Type B pancreatic cell (in vitro differentiated cells): ENCODE data around the gene HTR4. TPM values are rescaled to one million over a fixed set of nuclear protein-coding genes. Genes with fewer than 3 reads are reported as not detected.
"Not testable (repeated sequence)": the region's sequence is repeated elsewhere in the genome, so short reads cannot be mapped to it uniquely, and the experiment has no call there.

Experiments used
- DNase-seq: peaks from one replicate; pipeline ENCODE4 v3.0.0; 2021; ENCODE audit warnings: mixed read lengths; ENCODE audit not compliant: unreplicated experiment; ENCODE audit errors: extremely low spot score
- H3K27ac Mint-ChIP-seq: 2 replicates; pipeline ENCODE4 v1.8.0; 2021; ENCODE audit warnings: mild to moderate bottlenecking, mixed read lengths
- H3K27me3 Mint-ChIP-seq: 2 replicates; pipeline ENCODE4 v1.8.0; 2021; ENCODE audit warnings: mixed read lengths
- H3K36me3 Mint-ChIP-seq: 2 replicates; pipeline ENCODE4 v1.8.0; 2021; ENCODE audit warnings: mixed read lengths
- H3K4me1 Mint-ChIP-seq: one replicate; pipeline ENCODE4 v1.8.0; 2021; ENCODE audit warnings: mixed read lengths; ENCODE audit not compliant: unreplicated experiment
- H3K4me3 Mint-ChIP-seq: 2 replicates; pipeline ENCODE4 v1.8.0; 2021; ENCODE audit warnings: mild to moderate bottlenecking, mixed read lengths
- H3K9me3 Mint-ChIP-seq: 2 replicates; pipeline ENCODE4 v1.8.0; 2021; ENCODE audit warnings: mixed read lengths
- total RNA-seq: library from RNA; stranded (reverse); gene quantifications from 2 replicates; pipeline ENCODE4 v1.2.1, GENCODE V29; 2021; ENCODE audit warnings: low replicate concordance
- TF ChIP-seq, protein P1 (sequence below): fragments of 200-600 bp; sonication (generic); conservative IDR thresholded peaks from 2 replicates; pipeline ENCODE4 v1.5.0; 2021; ENCODE audit warnings: antibody characterized with exemption, mild to moderate bottlenecking

The HTR4 gene
- total RNA-seq, 1 donor from 2014 or later: 0.29 TPM

DNA sequence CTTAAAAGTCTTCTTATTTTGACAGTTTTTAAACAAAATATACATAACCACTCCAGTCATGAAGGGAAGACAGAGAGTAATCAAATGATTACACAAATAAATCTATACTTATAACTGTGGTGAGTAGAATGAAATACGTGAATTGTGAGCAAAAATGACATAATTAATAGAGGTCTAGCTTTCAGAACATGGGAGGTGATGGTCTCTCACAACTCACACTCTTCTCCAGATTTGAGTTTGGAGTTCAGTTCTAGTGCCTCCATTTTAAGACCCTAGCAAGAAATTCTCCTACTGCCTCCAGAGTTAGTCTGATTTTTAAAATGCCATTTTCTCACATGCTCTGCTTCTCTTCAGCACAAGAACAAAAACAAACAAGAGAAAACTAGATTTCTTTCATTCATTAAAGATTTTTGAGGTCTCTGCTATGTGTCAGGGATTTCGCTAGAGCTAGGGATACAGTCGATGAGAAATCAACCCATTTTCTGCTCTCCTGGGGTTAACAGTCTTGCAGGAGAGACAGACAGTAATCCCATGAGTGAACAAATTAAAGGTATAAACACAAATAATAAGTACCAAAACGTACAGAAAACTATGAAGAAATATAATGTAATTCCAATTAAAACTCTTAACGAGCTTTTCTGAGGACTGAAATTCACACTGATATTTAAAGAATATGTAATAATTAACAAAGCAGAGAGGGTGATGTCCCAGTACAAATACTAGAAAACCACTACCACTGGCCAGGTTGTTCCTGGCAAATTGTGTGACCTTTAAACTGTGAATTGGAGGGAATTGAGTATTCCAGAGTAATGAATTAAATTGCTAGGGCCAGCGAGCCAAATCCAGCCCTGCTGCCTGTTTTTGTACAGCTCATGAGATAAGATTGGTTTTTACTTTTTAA, 27.1 kb upstream of the HTR4 start:
- Mint-ChIP-seq H3K36me3 (no peaks in the 10 kb centered on the region), H3K4me1 (no peaks in the 10 kb centered on the region), H3K9me3 (no peaks in the 10 kb centered on the region), H3K27me3 (peaks cover 7% of the 10 kb centered on the region), H3K27ac (no peak overlapping the region), H3K4me3 (no peak overlapping the region)
- TF ChIP-seq, protein P1, sequence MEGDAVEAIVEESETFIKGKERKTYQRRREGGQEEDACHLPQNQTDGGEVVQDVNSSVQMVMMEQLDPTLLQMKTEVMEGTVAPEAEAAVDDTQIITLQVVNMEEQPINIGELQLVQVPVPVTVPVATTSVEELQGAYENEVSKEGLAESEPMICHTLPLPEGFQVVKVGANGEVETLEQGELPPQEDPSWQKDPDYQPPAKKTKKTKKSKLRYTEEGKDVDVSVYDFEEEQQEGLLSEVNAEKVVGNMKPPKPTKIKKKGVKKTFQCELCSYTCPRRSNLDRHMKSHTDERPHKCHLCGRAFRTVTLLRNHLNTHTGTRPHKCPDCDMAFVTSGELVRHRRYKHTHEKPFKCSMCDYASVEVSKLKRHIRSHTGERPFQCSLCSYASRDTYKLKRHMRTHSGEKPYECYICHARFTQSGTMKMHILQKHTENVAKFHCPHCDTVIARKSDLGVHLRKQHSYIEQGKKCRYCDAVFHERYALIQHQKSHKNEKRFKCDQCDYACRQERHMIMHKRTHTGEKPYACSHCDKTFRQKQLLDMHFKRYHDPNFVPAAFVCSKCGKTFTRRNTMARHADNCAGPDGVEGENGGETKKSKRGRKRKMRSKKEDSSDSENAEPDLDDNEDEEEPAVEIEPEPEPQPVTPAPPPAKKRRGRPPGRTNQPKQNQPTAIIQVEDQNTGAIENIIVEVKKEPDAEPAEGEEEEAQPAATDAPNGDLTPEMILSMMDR: no peak
- DNase-seq: no peak

DNA sequence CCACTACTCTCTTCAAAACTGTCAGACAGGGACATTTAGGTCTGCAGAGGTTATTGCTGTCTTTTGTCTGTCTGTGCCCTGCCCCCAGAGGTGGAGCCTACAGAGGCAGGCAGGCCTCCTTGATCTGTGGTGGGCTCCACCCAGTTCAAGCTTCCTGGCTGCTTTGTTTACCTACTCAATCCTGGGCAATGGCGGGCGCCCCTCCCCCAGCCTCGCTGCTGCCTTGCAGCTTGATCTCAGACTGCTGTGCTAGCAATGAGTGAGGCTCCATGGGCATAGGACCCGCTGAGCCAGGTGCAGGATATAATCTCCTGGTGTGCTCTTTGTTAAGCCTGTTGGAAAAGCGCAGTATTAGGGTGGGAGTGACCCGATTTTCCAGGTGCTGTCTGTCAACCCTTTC, 19.4 kb upstream of the HTR4 start:
- not testable (repeated sequence) for H3K36me3 Mint-ChIP-seq, H3K27me3 Mint-ChIP-seq, H3K9me3 Mint-ChIP-seq, H3K4me1 Mint-ChIP-seq, H3K4me3 Mint-ChIP-seq, H3K27ac Mint-ChIP-seq, DNase-seq

GRCh38 chr5:148666353-148666752, 12.0 kb upstream of the HTR4 start:
- H3K4me3 Mint-ChIP-seq: no peak overlapping the region
- H3K9me3 Mint-ChIP-seq: no peaks in the 10 kb centered on the region
- no peaks in the 10 kb centered on the region for H3K4me1 Mint-ChIP-seq
- no peak for DNase-seq
- H3K36me3 Mint-ChIP-seq: no peaks in the 10 kb centered on the region
- H3K27ac Mint-ChIP-seq: no peak overlapping the region
- H3K27me3 Mint-ChIP-seq: peaks cover 10% of the 10 kb centered on the region
- TF ChIP-seq, protein P1: no peak

DNA sequence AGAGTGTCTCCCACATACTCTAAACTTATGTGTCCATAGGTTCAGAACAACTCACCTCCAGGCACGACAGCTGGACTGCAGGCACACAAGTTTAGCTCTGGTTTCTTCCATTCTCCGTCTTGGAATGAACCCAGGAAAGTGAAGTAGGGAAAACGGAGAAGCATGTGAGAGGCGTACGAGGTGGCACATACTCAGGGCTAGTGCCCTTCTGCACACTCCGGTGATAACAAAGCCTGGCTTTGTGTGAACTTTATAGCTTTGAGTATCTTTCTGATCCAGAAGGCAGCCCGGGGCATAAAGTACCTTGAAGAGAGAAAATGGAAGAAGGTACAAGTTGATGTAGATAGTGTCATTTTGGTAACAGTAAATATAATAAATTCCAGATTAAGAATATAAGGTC, 11.1 kb upstream of the HTR4 start:
- TF ChIP-seq, protein P1: no peak
- no peak overlapping the region for H3K4me3 Mint-ChIP-seq
- H3K9me3 Mint-ChIP-seq: no peaks in the 10 kb centered on the region
- H3K27me3 Mint-ChIP-seq: peaks cover 10% of the 10 kb centered on the region
- H3K36me3 Mint-ChIP-seq: no peaks in the 10 kb centered on the region
- no peaks in the 10 kb centered on the region for H3K4me1 Mint-ChIP-seq
- no peak for DNase-seq
- H3K27ac Mint-ChIP-seq: no peak overlapping the region

GRCh38 chr5:148663509-148663908, 9.2 kb upstream of the HTR4 start:
- H3K9me3 Mint-ChIP-seq: no peaks in the 10 kb centered on the region
- H3K27ac Mint-ChIP-seq: no peak overlapping the region
- TF ChIP-seq, protein P1: no peak
- H3K4me1 Mint-ChIP-seq: no peaks in the 10 kb centered on the region
- peaks cover 24% of the 10 kb centered on the region for H3K27me3 Mint-ChIP-seq
- no peaks in the 10 kb centered on the region for H3K36me3 Mint-ChIP-seq
- H3K4me3 Mint-ChIP-seq: no peak overlapping the region
- DNase-seq: no peak

DNA sequence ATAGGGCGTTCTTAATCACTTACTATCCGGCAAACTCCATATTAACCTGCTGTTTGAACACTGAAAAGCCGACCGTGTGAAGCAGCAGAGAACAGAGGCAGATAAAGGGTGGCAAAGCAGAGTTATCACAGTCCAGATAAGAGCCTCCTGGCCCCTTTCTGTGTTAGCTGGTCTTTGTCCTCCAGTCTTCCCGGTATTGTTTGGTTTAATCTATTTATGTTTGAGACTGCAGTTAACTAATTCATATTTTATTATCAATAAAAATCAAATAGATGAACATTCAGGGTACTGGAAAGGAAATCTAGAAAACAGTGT, 6.0 kb upstream of the HTR4 start:
- no peak for DNase-seq
- Mint-ChIP-seq H3K27me3 (peaks cover 50% of the 10 kb centered on the region), H3K36me3 (no peaks in the 10 kb centered on the region), H3K9me3 (no peaks in the 10 kb centered on the region), H3K4me1 (no peaks in the 10 kb centered on the region), H3K27ac (no peak overlapping the region), H3K4me3 (no peak overlapping the region)
- TF ChIP-seq, protein P1: no peak
